HEK293 (cell line): Measurements from ENCODE around the gene CNGA4.

ENCODE experiments used
- CTCF ChIA-PET: fragments of 350-600 bp; formaldehyde crosslinking; extraction: SDS; loops from one replicate; lab custom pipeline; 2021; ENCODE audit warnings: antibody characterized with exemption; lab: Yijun Ruan, JAX
- POLR2A ChIA-PET: fragments of 300-600 bp; formaldehyde crosslinking; extraction: SDS; loops from one replicate; lab custom pipeline; 2020; ENCODE audit warnings: antibody characterized with exemption, inconsistent platforms; lab: Yijun Ruan, JAX
- H3K27ac ChIP-seq: fragments of 200-500 bp; sonication (Bioruptor generic); 2 replicates; pipeline ENCODE4 v1.5.1; 2014; ENCODE audit warnings: low read depth, low read length, control low read depth, inconsistent platforms; ENCODE audit errors: extremely low read depth
- H3K36me3 ChIP-seq, 2 experiments: fragments of 200-500 bp in 1 of 2; sonication (Bioruptor generic) in 1 of 2; 1 replicate in 1 of 2; 2 replicates in 1 of 2; pipeline ENCODE4 v1.5.1; 2014 to 2017; ENCODE audit warnings: inconsistent platforms in 2 of 2, low read length in 2 of 2; ENCODE audit not compliant: control insufficient read depth in 2 of 2, insufficient read depth in 1 of 2
- H3K4me1 ChIP-seq: fragments of 200-500 bp; sonication (Bioruptor generic); 2 replicates; pipeline ENCODE4 v1.5.1; 2014; ENCODE audit warnings: mild to moderate bottlenecking, low read length, inconsistent platforms; ENCODE audit not compliant: control insufficient read depth, insufficient read depth
- H3K4me3 ChIP-seq: 2 replicates; pipeline ENCODE4 v1.5.1; 2011; ENCODE audit warnings: low read depth, mild to moderate bottlenecking, control low read depth, low read length, moderate library complexity
- H3K9me3 ChIP-seq: fragments of 200-500 bp; sonication (Bioruptor generic); 2 replicates; pipeline ENCODE4 v1.5.1; 2014; ENCODE audit warnings: low read depth, low read length, inconsistent platforms; ENCODE audit not compliant: control insufficient read depth, insufficient read depth
- BCL11B ChIP-seq: fragments of 450-650 bp; formaldehyde crosslinking; IDR thresholded peaks from 2 replicates; pipeline ENCODE4 v1.5.1; 2016; ENCODE audit warnings: low read depth, missing biosample characterization, missing genetic modification characterization
- CTCF ChIP-seq: fragments of 450-650 bp; formaldehyde crosslinking; IDR thresholded peaks from 2 replicates; pipeline ENCODE4 v1.5.1; 2016; ENCODE audit warnings: missing biosample characterization, missing genetic modification characterization
- ELK4 ChIP-seq: IDR thresholded peaks from 2 replicates; pipeline ENCODE4 v1.6.1; 2011; ENCODE audit warnings: mild to moderate bottlenecking, low read depth, low read length, borderline replicate concordance
- FEZF1 ChIP-seq: fragments of 450-650 bp; formaldehyde crosslinking; IDR thresholded peaks from 2 replicates; pipeline ENCODE4 v1.5.1; 2016; ENCODE audit warnings: missing biosample characterization, missing genetic modification characterization
- GLI2 ChIP-seq: fragments of 450-650 bp; formaldehyde crosslinking; IDR thresholded peaks from 2 replicates; pipeline ENCODE4; 2017; ENCODE audit warnings: missing biosample characterization, missing genetic modification characterization, low read depth, borderline replicate concordance
- GLIS1 ChIP-seq: fragments of 450-650 bp; formaldehyde crosslinking; IDR thresholded peaks from 2 replicates; pipeline ENCODE4 v1.5.1; 2016; ENCODE audit warnings: missing biosample characterization, missing genetic modification characterization
- GLIS2 ChIP-seq: fragments of 450-650 bp; formaldehyde crosslinking; IDR thresholded peaks from 2 replicates; pipeline ENCODE4 v1.5.1; 2016; ENCODE audit warnings: missing biosample characterization, missing genetic modification characterization
- MYNN ChIP-seq: fragments of 450-650 bp; formaldehyde crosslinking; IDR thresholded peaks from 2 replicates; pipeline ENCODE4 v1.5.1; 2016; ENCODE audit warnings: missing biosample characterization, missing genetic modification characterization, borderline replicate concordance
- PRDM6 ChIP-seq: fragments of 450-650 bp; formaldehyde crosslinking; IDR thresholded peaks from 2 replicates; pipeline ENCODE4 v1.5.1; 2017; ENCODE audit warnings: missing biosample characterization, missing genetic modification characterization
- TCF7L2 ChIP-seq: IDR thresholded peaks from 2 replicates; pipeline ENCODE4 v1.6.1; 2011; ENCODE audit warnings: low read depth, mild to moderate bottlenecking, inconsistent platforms, low read length, moderate library complexity, borderline replicate concordance
- ZBTB17 ChIP-seq: fragments of 450-650 bp; formaldehyde crosslinking; IDR thresholded peaks from 2 replicates; pipeline ENCODE4 v1.5.1; 2016; ENCODE audit warnings: missing biosample characterization, missing genetic modification characterization
- ZBTB6 ChIP-seq: fragments of 450-650 bp; formaldehyde crosslinking; IDR thresholded peaks from 2 replicates; pipeline ENCODE4 v1.5.1; 2017; ENCODE audit warnings: missing biosample characterization, missing genetic modification characterization
- ZFP69B ChIP-seq: fragments of 450-650 bp; formaldehyde crosslinking; IDR thresholded peaks from 2 replicates; pipeline ENCODE4 v1.5.1; 2016; ENCODE audit warnings: missing biosample characterization, missing genetic modification characterization
- ZNF112 ChIP-seq: fragments of 450-650 bp; formaldehyde crosslinking; IDR thresholded peaks from 2 replicates; pipeline ENCODE4 v1.5.0; 2017; ENCODE audit warnings: missing biosample characterization, missing genetic modification characterization
- ZNF132 ChIP-seq: fragments of 450-650 bp; formaldehyde crosslinking; IDR thresholded peaks from 2 replicates; pipeline ENCODE4 v1.5.1; 2017; ENCODE audit warnings: missing biosample characterization, missing genetic modification characterization, borderline replicate concordance
- ZNF18 ChIP-seq: fragments of 450-650 bp; formaldehyde crosslinking; IDR thresholded peaks from 2 replicates; pipeline ENCODE4 v1.5.1; 2016; ENCODE audit warnings: missing biosample characterization, missing genetic modification characterization
- ZNF24 ChIP-seq: fragments of 450-650 bp; formaldehyde crosslinking; IDR thresholded peaks from 2 replicates; pipeline ENCODE4 v1.5.1; 2016; ENCODE audit warnings: missing biosample characterization, missing genetic modification characterization
- ZNF248 ChIP-seq: fragments of 450-650 bp; formaldehyde crosslinking; IDR thresholded peaks from 2 replicates; pipeline ENCODE4 v1.5.1; 2017; ENCODE audit warnings: missing biosample characterization, missing genetic modification characterization
- ZNF274 ChIP-seq, 2 experiments: fragments of 200-500 bp in 1 of 2; fragments of 450-650 bp in 1 of 2; sonication (Bioruptor generic) in 1 of 2; formaldehyde crosslinking in 1 of 2; IDR thresholded peaks; 2 replicates each; pipeline versions ENCODE4 v1.5.1 to v1.6.1; 2014 to 2016; ENCODE audit warnings: borderline replicate concordance in 1 of 2, inconsistent platforms in 1 of 2, low read length in 1 of 2, missing biosample characterization in 1 of 2, missing genetic modification characterization in 1 of 2
- ZNF324 ChIP-seq: fragments of 450-650 bp; formaldehyde crosslinking; IDR thresholded peaks from 2 replicates; pipeline ENCODE4 v1.5.1; 2016; ENCODE audit warnings: missing biosample characterization, missing genetic modification characterization
- ZNF391 ChIP-seq: fragments of 450-650 bp; formaldehyde crosslinking; IDR thresholded peaks from 2 replicates; pipeline ENCODE4 v1.5.1; 2016; ENCODE audit warnings: low read depth, missing biosample characterization, missing genetic modification characterization, borderline replicate concordance
- ZNF529 ChIP-seq: fragments of 450-650 bp; formaldehyde crosslinking; IDR thresholded peaks from 2 replicates; pipeline ENCODE4 v1.5.1; 2017; ENCODE audit warnings: missing genetic modification characterization, missing biosample characterization; ENCODE audit not compliant: insufficient replicate concordance
- ZNF561 ChIP-seq: fragments of 450-650 bp; IDR thresholded peaks from 2 replicates; pipeline ENCODE4 v1.5.1; 2018; ENCODE audit warnings: missing biosample characterization, missing genetic modification characterization, borderline replicate concordance
- ZNF580 ChIP-seq: fragments of 450-650 bp; formaldehyde crosslinking; IDR thresholded peaks from 2 replicates; pipeline ENCODE4 v1.5.1; 2016; ENCODE audit warnings: missing biosample characterization, missing genetic modification characterization
- ZNF585B ChIP-seq: fragments of 450-650 bp; formaldehyde crosslinking; IDR thresholded peaks from 2 replicates; pipeline ENCODE4 v1.5.1; 2016; ENCODE audit warnings: missing biosample characterization, missing genetic modification characterization
- ZNF707 ChIP-seq: fragments of 450-650 bp; formaldehyde crosslinking; IDR thresholded peaks from 2 replicates; pipeline ENCODE4 v1.5.1; 2016; ENCODE audit warnings: missing biosample characterization, missing genetic modification characterization
- ZNF76 ChIP-seq: fragments of 450-650 bp; formaldehyde crosslinking; IDR thresholded peaks from 2 replicates; pipeline ENCODE4; 2016; ENCODE audit warnings: low read depth, missing biosample characterization, missing genetic modification characterization, borderline replicate concordance
- ZSCAN16 ChIP-seq: fragments of 450-650 bp; formaldehyde crosslinking; IDR thresholded peaks from 2 replicates; pipeline ENCODE4 v1.5.1; 2016; ENCODE audit warnings: missing biosample characterization, missing genetic modification characterization

The CNGA4 gene

GRCh38 chr11:6199174-6199810 lies 39.6 kb upstream of the CNGA4 start, which contains the start of gene OR52W1:
OR52W1 (plus strand) TSS chr11:6199224; CDS start chr11:6199224, 0 bp downstream.
- Histone ChIP-seq H3K36me3 (no peaks in the 10 kb centered on the region), H3K27ac (no peak within 1 kb of the TSS), H3K4me1 (no peaks in the 10 kb centered on the region), H3K4me3 (no peak within 1 kb of the TSS), H3K9me3 (no peaks in the 10 kb centered on the region)
- no peak for TF ChIP-seq MYNN (tag by site-specific recombination)
- no peak for TF ChIP-seq ZNF24 (tag by site-specific recombination)
- TF ChIP-seq ZNF76 = no peak
- no peak for TF ChIP-seq ELK4
- TF ChIP-seq ZNF529 (tag by site-specific recombination) = no peak
- no peak for TF ChIP-seq ZBTB17 (tag by site-specific recombination)
- TF ChIP-seq ZNF248 (tag by site-specific recombination) = no peak
- TF ChIP-seq FEZF1 (tag by site-specific recombination) = no peak
- TF ChIP-seq GLIS1 (tag by site-specific recombination) = no peak
- no peak for TF ChIP-seq ZNF274 (IDR thresholded peaks at IDR 0.05; ENCODE audit: low read length)
- TF ChIP-seq ZNF274 (tag by site-specific recombination; IDR thresholded peaks at IDR 0.05; ENCODE audit: borderline replicate concordance) = no peak
- TF ChIP-seq PRDM6 (tag by site-specific recombination) = no peak
- no peak for TF ChIP-seq ZNF324
- no peak for TF ChIP-seq ZNF561
- TF ChIP-seq ZFP69B (tag by site-specific recombination) = no peak
- no peak for TF ChIP-seq ZNF391 (tag by site-specific recombination)
- TF ChIP-seq ZBTB6 (tag by site-specific recombination) = no peak
- no peak for TF ChIP-seq TCF7L2
- POLR2A ChIA-PET = no interaction called here
- CTCF ChIA-PET = interaction anchor here (1.5 kb wide), 1 partner anchor 176 kb away, joined by 3 read pairs; no protein-coding TSS in a partner anchor

- no peak overlapping the region for H3K27ac ChIP-seq
- POLR2A ChIA-PET = no interaction called here
- H3K36me3 ChIP-seq = peaks cover 0 to 13% of the 10 kb centered on the region in 2 experiments; a peak in 1 of 3 replicates
- H3K4me1 ChIP-seq = no peaks in the 10 kb centered on the region
- CTCF ChIA-PET = no interaction called here
- H3K9me3 ChIP-seq = no peaks in the 10 kb centered on the region
- no peak overlapping the region for H3K4me3 ChIP-seq
- TF ChIP-seq ZNF707 (tag by site-specific recombination) (no peak), GLI2 (tag by site-specific recombination) (no peak), ZNF132 (tag by site-specific recombination) (no peak), ZSCAN16 (tag by site-specific recombination) (no peak), BCL11B (no peak), ZNF112 (tag by site-specific recombination) (no peak), CTCF (no peak), ZNF585B (tag by site-specific recombination) (no peak), ZFP69B (tag by site-specific recombination) (no peak), ZNF580 (tag by site-specific recombination) (no peak), GLIS2 (tag by site-specific recombination) (no peak), ZNF18 (no peak)
Measured at GRCh38 chr11:6200975-6201374, 37.9 kb upstream of the CNGA4 start.
